Mesenchymal stem cell (in vitro differentiated cells and primary cell): ENCODE results near the gene C16orf90.
"Not testable (repeated sequence)": the region's sequence is repeated elsewhere in the genome, so short reads cannot be mapped to it uniquely, and the experiment has no call there.

Source experiments
- DNase-seq: peaks from one replicate; pipeline ENCODE4 v3.0.0-alpha.2; 2013
- H2AFZ ChIP-seq: one replicate; pipeline ENCODE4 v1.6.1; 2013; ENCODE audit warnings: low read depth, mild to moderate bottlenecking, control low read depth, inconsistent platforms, low read length, moderate library complexity
- H2AK5ac ChIP-seq: 2 replicates; pipeline ENCODE4 v1.6.1; 2013; ENCODE audit warnings: low read length, moderate library complexity, mild to moderate bottlenecking, inconsistent platforms; ENCODE audit not compliant: severe bottlenecking
- H2BK120ac ChIP-seq: one replicate; pipeline ENCODE4 v1.6.1; 2013; ENCODE audit warnings: low read depth, mild to moderate bottlenecking, inconsistent platforms, low read length, moderate library complexity
- H2BK12ac ChIP-seq, 2 experiments: one replicate each; pipeline ENCODE4 v1.6.1; 2013; ENCODE audit warnings: inconsistent platforms in 2 of 2, low read length in 2 of 2, mild to moderate bottlenecking in 2 of 2, moderate library complexity in 2 of 2, control low read depth in 1 of 2
- H2BK15ac ChIP-seq: one replicate; pipeline ENCODE4 v1.6.1; 2013; ENCODE audit warnings: mild to moderate bottlenecking, low read depth, inconsistent platforms; ENCODE audit not compliant: poor library complexity, severe bottlenecking
- H2BK5ac ChIP-seq: 2 replicates; pipeline ENCODE4 v1.6.1; 2013; ENCODE audit warnings: low read depth, mild to moderate bottlenecking, low read length, control low read depth, inconsistent platforms; ENCODE audit not compliant: poor library complexity, severe bottlenecking
- H3K14ac ChIP-seq, 2 experiments: one replicate each; pipeline ENCODE4 v1.6.1; 2013; ENCODE audit warnings: inconsistent platforms in 2 of 2, low read length in 2 of 2, control low read depth in 1 of 2, mild to moderate bottlenecking in 1 of 2, moderate library complexity in 1 of 2
- H3K18ac ChIP-seq, 2 experiments: one replicate each; pipeline ENCODE4 v1.6.1; 2013; ENCODE audit warnings: inconsistent platforms in 2 of 2, low read length in 2 of 2, control low read depth in 1 of 2, low read depth in 1 of 2, mild to moderate bottlenecking in 1 of 2
- H3K23ac ChIP-seq, 2 experiments: one replicate each; pipeline ENCODE4 v1.6.1; 2013; ENCODE audit warnings: inconsistent platforms in 2 of 2, low read length in 2 of 2, mild to moderate bottlenecking in 2 of 2, moderate library complexity in 2 of 2, control low read depth in 1 of 2
- H3K27ac ChIP-seq: 2 replicates; pipeline ENCODE4 v1.5.1; 2013; ENCODE audit warnings: mild to moderate bottlenecking, moderate library complexity, low read length, control low read depth, inconsistent platforms; ENCODE audit not compliant: poor library complexity, severe bottlenecking
- H3K27me3 ChIP-seq, 2 experiments: 2 replicates each; pipeline versions ENCODE4 v1.6.1 to v1.7.0; 2013; ENCODE audit warnings: low read length in 2 of 2, mild to moderate bottlenecking in 2 of 2, moderate library complexity in 2 of 2, control low read depth in 1 of 2, inconsistent platforms in 1 of 2; ENCODE audit not compliant: control insufficient read depth in 1 of 2, insufficient read depth in 1 of 2
- H3K36me3 ChIP-seq, 2 experiments: 2 replicates each; pipeline versions ENCODE4 v1.6.1 to v1.7.0; 2013; ENCODE audit warnings: low read length in 2 of 2, control low read depth in 1 of 2, inconsistent platforms in 1 of 2, low read depth in 1 of 2, mild to moderate bottlenecking in 1 of 2; ENCODE audit not compliant: insufficient read depth in 2 of 2, control insufficient read depth in 1 of 2
- H3K4ac ChIP-seq, 2 experiments: one replicate each; pipeline ENCODE4 v1.6.1; 2013; ENCODE audit warnings: inconsistent platforms in 2 of 2, low read length in 2 of 2, mild to moderate bottlenecking in 2 of 2, moderate library complexity in 2 of 2, control low read depth in 1 of 2, low read depth in 1 of 2
- H3K4me1 ChIP-seq: 2 replicates; pipeline ENCODE4 v1.6.1; 2013; ENCODE audit warnings: low read depth, low read length, control low read depth; ENCODE audit not compliant: control insufficient read depth, insufficient read depth
- H3K4me2 ChIP-seq: 2 replicates; pipeline ENCODE4 v1.6.1; 2013; ENCODE audit warnings: low read length, mild to moderate bottlenecking, inconsistent platforms; ENCODE audit not compliant: poor library complexity, severe bottlenecking
- H3K4me3 ChIP-seq, 2 experiments: 2 replicates each; pipeline versions ENCODE4 v1.5.1 to v1.7.0; 2013; ENCODE audit warnings: low read length in 2 of 2, mild to moderate bottlenecking in 2 of 2, control low read depth in 1 of 2, low read depth in 1 of 2; ENCODE audit not compliant: insufficient read depth in 1 of 2
- H3K79me1 ChIP-seq: replicated peaks from 2 replicates; pipeline ENCODE4 v1.6.1; 2013; ENCODE audit warnings: mild to moderate bottlenecking, control low read depth, low read length, inconsistent platforms; ENCODE audit not compliant: poor library complexity, severe bottlenecking
- H3K9ac ChIP-seq: 2 replicates; pipeline ENCODE4 v1.7.0; 2013; ENCODE audit warnings: mild to moderate bottlenecking, low read length, moderate library complexity
- H3K9me3 ChIP-seq: 2 replicates; pipeline ENCODE4 v1.7.0; 2013; ENCODE audit warnings: mild to moderate bottlenecking, low read length; ENCODE audit not compliant: control insufficient read depth
- H4K8ac ChIP-seq: one replicate; pipeline ENCODE4 v1.6.1; 2013; ENCODE audit warnings: inconsistent platforms, mild to moderate bottlenecking, low read length, moderate library complexity
- H4K91ac ChIP-seq: one replicate; pipeline ENCODE4 v1.6.1; 2013; ENCODE audit warnings: mild to moderate bottlenecking, low read length, inconsistent platforms
- WGBS: methylation state at CpG from one replicate; pipeline ENCODE4 v1.1.7; 2013; ENCODE audit warnings: mixed read lengths; 5-methylcytosine and 5-hydroxymethylcytosine counted together

The C16orf90 gene

GRCh38 chr16:3501412-3501761 lies 6.1 kb upstream of the C16orf90 start:
- WGBS = 19% methylated on average over 23 of the region's 24 CpGs
- not testable (repeated sequence) for H2AFZ ChIP-seq, H2BK120ac ChIP-seq, H3K27me3 ChIP-seq, H3K18ac ChIP-seq, H3K14ac ChIP-seq, H2BK15ac ChIP-seq, H2BK5ac ChIP-seq, H3K4me1 ChIP-seq, DNase-seq, H2BK12ac ChIP-seq, H2AK5ac ChIP-seq, H4K91ac ChIP-seq, H3K9me3 ChIP-seq, H3K23ac ChIP-seq
- Histone ChIP-seq H3K27ac (peak overlapping the region; percentile 49), H3K4me2 (peak overlapping the region; percentile 76), H3K36me3 (peaks cover 6 to 16% of the 10 kb centered on the region in 2 experiments), H3K79me1 (peaks cover 17% of the 10 kb centered on the region), H3K4me3 (peak overlapping the region; percentile 69 to 83), H4K8ac (peak overlapping the region; percentile 69), H3K4ac (peak overlapping the region in 1 of 2 experiments; percentile 26), H3K9ac (peak overlapping the region; percentile 93)

- peaks cover 14% of the 10 kb centered on the region for H3K79me1 ChIP-seq
- H2BK12ac ChIP-seq = no peak overlapping the region
- H2AFZ ChIP-seq = no peak overlapping the region
- no peaks in the 10 kb centered on the region for H3K9me3 ChIP-seq
- H3K27ac ChIP-seq = no peak overlapping the region
- H4K91ac ChIP-seq = no peak overlapping the region
- 95% methylated on average over 16 of the region's 16 CpGs for WGBS
- no peaks in the 10 kb centered on the region for H3K27me3 ChIP-seq
- no peak overlapping the region for H3K4ac ChIP-seq
- H3K14ac ChIP-seq = no peak overlapping the region
- no peak overlapping the region for H3K23ac ChIP-seq
- no peak overlapping the region for H3K18ac ChIP-seq
- no peak overlapping the region for H4K8ac ChIP-seq
- no peak for DNase-seq
- H3K4me2 ChIP-seq = no peak overlapping the region
- no peak overlapping the region for H2BK5ac ChIP-seq
- H2BK15ac ChIP-seq = no peak overlapping the region
- no peak overlapping the region for H2BK120ac ChIP-seq
- H3K9ac ChIP-seq = no peak overlapping the region
- H3K36me3 ChIP-seq = peaks cover 0 to 3% of the 10 kb centered on the region in 2 experiments
- no peak overlapping the region for H2AK5ac ChIP-seq
- H3K4me1 ChIP-seq = peaks cover 4% of the 10 kb centered on the region
- no peak overlapping the region for H3K4me3 ChIP-seq
Observed at GRCh38 chr16:3498988-3499387, 3.7 kb upstream of the C16orf90 start.

GRCh38 chr16:3497771-3498170 lies 2.5 kb upstream of the C16orf90 start:
- Histone ChIP-seq H2BK15ac (no peak overlapping the region), H3K79me1 (peaks cover 10% of the 10 kb centered on the region), H3K4me1 (peaks cover 4% of the 10 kb centered on the region), H3K9ac (no peak overlapping the region), H3K18ac (no peak overlapping the region), H3K36me3 (peaks cover 0 to 3% of the 10 kb centered on the region in 2 experiments), H3K23ac (no peak overlapping the region), H2BK12ac (no peak overlapping the region), H4K8ac (no peak overlapping the region), H3K9me3 (no peaks in the 10 kb centered on the region), H2AK5ac (no peak overlapping the region), H3K27ac (no peak overlapping the region), H3K14ac (no peak overlapping the region), H2BK120ac (no peak overlapping the region), H3K4ac (no peak overlapping the region), H2AFZ (no peak overlapping the region), H3K4me2 (no peak overlapping the region), H4K91ac (no peak overlapping the region), H3K4me3 (no peak overlapping the region), H3K27me3 (no peaks in the 10 kb centered on the region), H2BK5ac (no peak overlapping the region)
- DNase-seq = no peak
- 92% methylated on average over 4 of the region's 4 CpGs for WGBS

GRCh38 chr16:3496386-3496785 lies 1.1 kb upstream of the C16orf90 start:
- H4K8ac ChIP-seq = no peak overlapping the region

More at GRCh38 chr16:3496386-3496785, 1.1 kb upstream of the C16orf90 start:
- Histone ChIP-seq H2AK5ac (no peak overlapping the region), H3K36me3 (peaks cover 0 to 3% of the 10 kb centered on the region in 2 experiments), H2BK15ac (no peak overlapping the region), H3K4me2 (no peak overlapping the region), H3K23ac (no peak overlapping the region), H3K18ac (no peak overlapping the region), H2BK5ac (no peak overlapping the region), H2AFZ (no peak overlapping the region), H2BK120ac (no peak overlapping the region), H3K79me1 (no peaks in the 10 kb centered on the region), H3K4me3 (no peak overlapping the region), H3K27me3 (no peaks in the 10 kb centered on the region), H3K4me1 (no peaks in the 10 kb centered on the region), H2BK12ac (no peak overlapping the region), H3K9ac (no peak overlapping the region), H4K91ac (no peak overlapping the region), H3K9me3 (no peaks in the 10 kb centered on the region), H3K14ac (no peak overlapping the region), H3K4ac (no peak overlapping the region), H3K27ac (no peak overlapping the region)
- DNase-seq = no peak
- 98% methylated on average over 29 of the region's 30 CpGs for WGBS
